SIG-M5 (cell line): ENCODE results near the gene NPFFR1.
A peak's percentile ranks its signal among the peaks of the same experiment; 100 is the strongest.

Experiments used
- DNase-seq: peaks from one replicate; lab custom pipeline; 2025; lab: John Stamatoyannopoulos, UW

The NPFFR1 gene

GRCh38 chr10:70283445-70284399 is at the start of gene NPFFR1:
TSS of gene NPFFR1 (minus strand) at chr10:70284004. CDS start at chr10:70283676, 328 bp downstream.
- no peak for DNase-seq

GRCh38 chr10:70333268-70333667 is 49.5 kb upstream of the NPFFR1 start:
- DNase-seq: no peak

GRCh38 chr10:70331486-70332268 is 47.9 kb upstream of the NPFFR1 start:
- DNase-seq: peak; percentile 84

GRCh38 chr10:70331160-70331485 is 47.3 kb upstream of the NPFFR1 start:
- no peak for DNase-seq

- DNase-seq: no peak
Measured at GRCh38 chr10:70330671-70331070, 46.9 kb upstream of the NPFFR1 start.

- DNase-seq: no peak
Measured at GRCh38 chr10:70328967-70329366, 45.2 kb upstream of the NPFFR1 start.

- no peak for DNase-seq
Measured at GRCh38 chr10:70328018-70328417, 44.2 kb upstream of the NPFFR1 start.

- no peak for DNase-seq
Measured at GRCh38 chr10:70324951-70325781, 41.4 kb upstream of the NPFFR1 start.

- no peak for DNase-seq
Measured at GRCh38 chr10:70324339-70324861, 40.6 kb upstream of the NPFFR1 start.

GRCh38 chr10:70323697-70324338 is 40.0 kb upstream of the NPFFR1 start:
- no peak for DNase-seq

GRCh38 chr10:70323138-70323696 is 39.4 kb upstream of the NPFFR1 start:
- DNase-seq: no peak

GRCh38 chr10:70321897-70322890 is 38.4 kb upstream of the NPFFR1 start:
- DNase-seq: no peak

- DNase-seq: no peak
Measured at GRCh38 chr10:70321233-70321632, 37.4 kb upstream of the NPFFR1 start.

GRCh38 chr10:70320751-70321150 is 36.9 kb upstream of the NPFFR1 start:
- DNase-seq: no peak

GRCh38 chr10:70319824-70320223 is 36.0 kb upstream of the NPFFR1 start:
- DNase-seq: no peak

- no peak for DNase-seq
Measured at GRCh38 chr10:70319183-70319582, 35.4 kb upstream of the NPFFR1 start.

- DNase-seq: no peak
Measured at GRCh38 chr10:70317943-70318318, 34.1 kb upstream of the NPFFR1 start.

GRCh38 chr10:70317272-70317942 is 33.6 kb upstream of the NPFFR1 start:
- DNase-seq: no peak

GRCh38 chr10:70315815-70316214 is 32.0 kb upstream of the NPFFR1 start:
- DNase-seq: no peak
